IPS-20b (cell line): Measurements from ENCODE around the gene SLC9A9.
"Not testable (repeated sequence)": the region's sequence is repeated elsewhere in the genome, so short reads cannot be mapped to it uniquely, and the experiment has no call there.

Experiments
- H3K27ac ChIP-seq: one replicate; pipeline ENCODE4 v1.5.1; 2013; ENCODE audit warnings: low read length
- H3K27me3 ChIP-seq: 2 replicates; pipeline ENCODE4 v1.6.1; 2013; ENCODE audit warnings: mild to moderate bottlenecking, low read length, inconsistent platforms; ENCODE audit not compliant: insufficient read depth
- H3K36me3 ChIP-seq: 2 replicates; pipeline ENCODE4 v1.6.1; 2013; ENCODE audit warnings: low read depth, mild to moderate bottlenecking, inconsistent platforms, low read length, moderate library complexity; ENCODE audit not compliant: insufficient read depth
- H3K4me1 ChIP-seq: 2 replicates; pipeline ENCODE4 v1.6.1; 2013; ENCODE audit warnings: mild to moderate bottlenecking, control low read depth, inconsistent platforms, low read length, moderate library complexity; ENCODE audit not compliant: insufficient read depth
- H3K4me3 ChIP-seq: 2 replicates; pipeline ENCODE4 v1.5.1; 2013; ENCODE audit warnings: mild to moderate bottlenecking, low read length, inconsistent platforms
- H3K9ac ChIP-seq: 2 replicates; pipeline ENCODE4 v1.6.1; 2013; ENCODE audit warnings: low read depth, mild to moderate bottlenecking, inconsistent platforms, low read length, moderate library complexity
- H3K9me3 ChIP-seq: 2 replicates; pipeline ENCODE4 v1.6.1; 2013; ENCODE audit warnings: mild to moderate bottlenecking, low read depth, low read length, inconsistent platforms; ENCODE audit not compliant: insufficient read depth

The SLC9A9 gene

DNA sequence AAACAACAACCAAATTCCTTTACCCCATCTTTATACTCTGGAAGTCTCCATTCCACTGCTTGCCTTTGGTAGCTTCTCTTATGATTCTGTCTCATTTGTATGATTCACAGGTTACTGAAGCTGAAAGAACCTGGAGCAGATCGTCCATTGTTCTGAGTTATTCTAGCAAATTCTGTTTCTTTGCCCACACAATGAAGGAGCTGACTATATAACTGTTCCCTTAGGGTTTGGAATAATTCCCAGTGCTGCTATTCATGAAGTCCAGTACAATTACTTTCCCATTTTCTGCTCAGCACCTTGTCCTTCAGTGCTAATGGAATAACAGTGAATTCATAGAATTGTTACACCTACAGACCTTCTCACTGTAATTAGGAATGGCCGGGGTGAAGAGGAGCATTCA is 560.9 kb downstream of the SLC9A9 start:
- Histone ChIP-seq H3K36me3 (no peaks in the 10 kb centered on the region), H3K27ac (no peak overlapping the region), H3K9ac (no peak overlapping the region), H3K4me3 (no peak overlapping the region), H3K27me3 (no peaks in the 10 kb centered on the region), H3K4me1 (no peaks in the 10 kb centered on the region), H3K9me3 (no peaks in the 10 kb centered on the region)

DNA sequence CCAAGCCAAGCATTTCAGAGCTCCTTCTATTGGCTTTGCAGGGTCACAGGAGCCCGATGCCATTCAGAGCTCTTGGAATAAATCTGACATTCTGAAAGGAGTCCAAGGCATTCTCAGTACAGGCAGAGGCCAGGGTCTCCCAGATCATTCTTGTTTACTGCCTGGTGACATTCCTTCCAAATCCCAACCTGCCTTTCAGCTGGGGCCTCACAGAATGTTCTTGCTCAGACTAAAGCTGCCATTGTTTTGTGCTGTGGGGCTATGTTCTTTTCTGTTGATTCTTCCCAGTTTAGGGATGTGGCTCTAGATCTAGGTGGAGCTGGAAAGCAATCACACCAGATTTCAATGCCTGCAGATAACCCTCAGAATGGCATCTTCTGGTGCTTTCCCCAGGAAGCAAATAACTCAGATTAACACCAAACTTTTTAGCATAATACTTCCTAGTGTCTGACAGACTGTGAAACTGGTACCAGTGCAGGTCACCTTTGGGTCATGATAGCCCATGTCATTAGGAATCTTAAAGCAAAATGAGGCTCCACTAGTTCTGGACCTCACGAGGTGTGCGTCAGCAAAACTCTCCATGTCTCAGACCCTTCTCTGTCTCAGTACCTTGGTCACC is 561.8 kb downstream of the SLC9A9 start:
- Histone ChIP-seq H3K4me3 (no peak overlapping the region), H3K9me3 (no peaks in the 10 kb centered on the region)

DNA sequence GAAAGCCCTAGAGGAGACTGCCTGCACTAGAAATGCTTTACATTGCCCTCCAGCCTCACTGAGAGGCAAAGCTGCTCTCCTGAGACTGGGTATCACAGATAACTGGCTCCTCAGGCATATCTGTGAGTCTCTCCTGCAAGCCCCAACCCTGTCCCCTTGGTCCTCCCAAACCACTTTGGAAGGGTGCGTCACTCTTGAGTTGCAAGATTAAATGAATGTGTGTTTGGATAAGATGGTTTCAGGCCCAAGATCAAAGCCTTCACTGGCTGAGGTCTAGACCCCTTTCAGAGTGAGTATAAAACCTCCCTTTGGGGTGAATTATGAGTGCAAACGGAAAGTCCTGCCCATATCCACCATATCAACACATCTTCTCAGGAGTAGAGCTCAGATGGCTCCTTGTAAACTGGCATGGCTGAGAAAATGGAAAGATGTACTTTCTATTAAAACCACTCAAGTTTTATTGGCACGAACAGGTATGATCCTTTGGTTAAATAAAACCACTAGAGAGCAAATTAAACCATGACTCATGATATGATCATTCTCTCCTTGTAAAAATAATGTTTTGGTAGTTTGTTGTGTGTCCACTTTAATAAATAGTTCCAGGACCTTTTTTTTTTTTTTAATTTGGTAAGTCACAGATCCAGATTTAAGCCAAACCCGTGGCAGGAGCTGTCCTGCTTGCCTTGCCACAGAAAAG is 564.7 kb downstream of the SLC9A9 start:
- Histone ChIP-seq H3K4me1 (no peaks in the 10 kb centered on the region), H3K27ac (no peak overlapping the region)

More for the DNA sequence above, 561.8 kb downstream of the SLC9A9 start:
- Histone ChIP-seq H3K36me3 (no peaks in the 10 kb centered on the region), H3K27me3 (no peaks in the 10 kb centered on the region), H3K27ac (no peak overlapping the region), H3K9ac (no peak overlapping the region), H3K4me1 (no peaks in the 10 kb centered on the region)

DNA sequence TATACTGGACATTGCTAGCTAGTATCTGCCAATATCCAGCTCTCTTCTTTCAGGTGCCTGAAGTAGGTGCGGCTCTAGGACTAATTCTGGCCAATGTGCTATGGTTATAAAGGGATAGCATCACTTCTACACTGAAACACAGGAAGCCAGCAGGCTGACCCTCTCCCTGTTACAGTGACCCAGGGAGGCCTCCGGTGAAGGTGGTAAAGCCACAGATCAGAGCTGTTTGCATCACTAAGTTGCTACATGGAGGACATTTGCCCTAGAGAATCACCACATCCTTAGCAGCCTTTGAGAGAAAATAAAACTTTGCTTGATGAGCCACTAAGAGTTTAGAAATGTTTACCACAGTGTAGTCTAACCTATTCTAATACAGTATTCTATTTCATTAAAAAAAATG is 567.3 kb downstream of the SLC9A9 start:
- Histone ChIP-seq H3K9ac (no peak overlapping the region), H3K4me1 (no peaks in the 10 kb centered on the region), H3K9me3 (no peaks in the 10 kb centered on the region), H3K4me3 (no peak overlapping the region), H3K36me3 (no peaks in the 10 kb centered on the region), H3K27me3 (no peaks in the 10 kb centered on the region), H3K27ac (no peak overlapping the region)

More for the DNA sequence above, 564.7 kb downstream of the SLC9A9 start:
- no peaks in the 10 kb centered on the region for H3K36me3 ChIP-seq
- H3K9me3 ChIP-seq, result no peaks in the 10 kb centered on the region
- no peak overlapping the region for H3K4me3 ChIP-seq
- H3K9ac ChIP-seq, result no peak overlapping the region
- H3K27me3 ChIP-seq, result no peaks in the 10 kb centered on the region

DNA sequence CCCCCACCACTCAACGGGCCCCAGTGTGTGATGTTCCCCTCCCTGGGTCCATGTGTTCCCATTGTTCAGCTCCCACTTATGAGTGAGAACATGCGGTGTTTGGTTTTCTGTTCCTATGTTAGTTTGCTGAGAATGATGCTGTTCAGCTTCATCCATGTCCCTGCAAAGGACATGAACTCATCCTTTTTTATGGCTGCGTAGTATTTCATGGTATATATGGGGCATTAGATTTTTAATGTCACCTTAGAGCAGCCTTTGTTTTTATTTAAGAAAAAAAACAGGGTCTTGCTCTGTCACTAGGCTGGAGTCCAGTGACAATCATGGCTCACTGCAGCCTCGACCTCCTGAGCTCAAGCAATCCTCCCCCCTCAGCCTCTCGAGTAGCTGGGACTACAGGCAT is 568.7 kb downstream of the SLC9A9 start:
- H3K9ac ChIP-seq, H3K27ac ChIP-seq, H3K4me3 ChIP-seq, H3K27me3 ChIP-seq, H3K4me1 ChIP-seq, H3K36me3 ChIP-seq, H3K9me3 ChIP-seq: not testable (repeated sequence)

DNA sequence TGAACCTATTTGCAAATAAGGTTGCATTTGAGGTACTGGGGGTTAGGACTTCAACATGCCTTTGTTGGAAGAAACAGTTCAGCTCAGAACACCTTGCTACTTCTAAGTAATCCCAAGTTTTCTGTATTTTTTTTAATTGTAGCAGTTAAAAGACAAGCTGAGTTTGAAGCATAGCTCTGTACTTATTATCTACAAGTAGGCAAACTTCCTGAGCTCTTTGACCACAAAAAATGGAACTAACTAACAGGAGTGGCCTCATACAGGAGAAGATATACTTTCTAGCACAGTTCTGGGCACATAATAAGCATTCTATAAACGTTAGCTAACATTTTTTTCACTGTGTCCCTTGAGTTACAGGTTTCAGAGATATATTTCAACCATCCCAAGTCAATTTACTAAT is 569.5 kb downstream of the SLC9A9 start:
- H3K4me1 ChIP-seq, result no peaks in the 10 kb centered on the region
- H3K27me3 ChIP-seq, result no peaks in the 10 kb centered on the region
- H3K36me3 ChIP-seq, result no peaks in the 10 kb centered on the region
- no peaks in the 10 kb centered on the region for H3K9me3 ChIP-seq
- no peak overlapping the region for H3K27ac ChIP-seq
- H3K9ac ChIP-seq, result no peak overlapping the region
- H3K4me3 ChIP-seq, result no peak overlapping the region

DNA sequence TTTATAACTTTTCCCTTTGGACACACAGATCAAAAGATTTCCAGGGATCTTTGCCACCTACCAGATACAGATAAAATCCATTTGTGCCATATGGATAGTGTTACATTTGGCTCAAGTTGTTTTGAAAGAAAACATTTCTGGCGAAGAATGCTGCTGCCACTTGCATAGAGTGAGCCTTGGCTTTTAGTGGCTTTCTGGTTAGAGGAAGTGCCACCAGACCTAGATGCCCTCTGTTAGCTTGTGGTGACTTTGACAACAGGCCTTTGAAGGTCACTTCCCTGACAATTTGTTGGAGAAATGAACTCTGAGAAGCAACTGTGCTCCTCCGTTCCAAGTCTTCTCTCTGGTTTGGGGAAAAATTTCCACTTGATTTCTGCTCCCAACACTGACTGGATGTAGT is 570.7 kb downstream of the SLC9A9 start:
- H3K9me3 ChIP-seq, result no peaks in the 10 kb centered on the region
- no peak overlapping the region for H3K4me3 ChIP-seq
- no peak overlapping the region for H3K9ac ChIP-seq
- H3K27ac ChIP-seq, result no peak overlapping the region
- no peaks in the 10 kb centered on the region for H3K27me3 ChIP-seq
- H3K36me3 ChIP-seq, result no peaks in the 10 kb centered on the region
- H3K4me1 ChIP-seq, result no peaks in the 10 kb centered on the region

DNA sequence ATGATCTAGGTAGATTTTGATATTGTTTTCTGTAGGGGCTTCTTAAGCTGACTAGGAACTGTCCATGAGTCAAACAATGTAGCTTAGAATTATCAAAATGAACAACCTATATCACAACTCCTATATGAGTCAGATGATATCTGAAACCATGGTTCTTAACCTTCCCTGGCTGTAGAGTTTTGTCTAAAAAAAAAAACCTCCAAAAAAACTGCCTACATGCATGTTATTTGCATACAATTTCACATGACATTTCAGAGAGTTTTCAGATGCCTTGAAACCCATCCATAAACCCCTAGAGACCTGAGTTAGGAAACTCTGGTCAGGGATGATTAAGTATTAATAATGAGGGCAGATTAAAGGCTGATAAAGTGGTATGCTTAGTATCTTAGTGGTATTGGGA is 571.7 kb downstream of the SLC9A9 start:
- H3K9ac ChIP-seq, result no peak overlapping the region
- H3K4me3 ChIP-seq, result no peak overlapping the region
- H3K4me1 ChIP-seq, result no peaks in the 10 kb centered on the region
- no peaks in the 10 kb centered on the region for H3K27me3 ChIP-seq
- H3K36me3 ChIP-seq, result no peaks in the 10 kb centered on the region
- no peaks in the 10 kb centered on the region for H3K9me3 ChIP-seq
- no peak overlapping the region for H3K27ac ChIP-seq

DNA sequence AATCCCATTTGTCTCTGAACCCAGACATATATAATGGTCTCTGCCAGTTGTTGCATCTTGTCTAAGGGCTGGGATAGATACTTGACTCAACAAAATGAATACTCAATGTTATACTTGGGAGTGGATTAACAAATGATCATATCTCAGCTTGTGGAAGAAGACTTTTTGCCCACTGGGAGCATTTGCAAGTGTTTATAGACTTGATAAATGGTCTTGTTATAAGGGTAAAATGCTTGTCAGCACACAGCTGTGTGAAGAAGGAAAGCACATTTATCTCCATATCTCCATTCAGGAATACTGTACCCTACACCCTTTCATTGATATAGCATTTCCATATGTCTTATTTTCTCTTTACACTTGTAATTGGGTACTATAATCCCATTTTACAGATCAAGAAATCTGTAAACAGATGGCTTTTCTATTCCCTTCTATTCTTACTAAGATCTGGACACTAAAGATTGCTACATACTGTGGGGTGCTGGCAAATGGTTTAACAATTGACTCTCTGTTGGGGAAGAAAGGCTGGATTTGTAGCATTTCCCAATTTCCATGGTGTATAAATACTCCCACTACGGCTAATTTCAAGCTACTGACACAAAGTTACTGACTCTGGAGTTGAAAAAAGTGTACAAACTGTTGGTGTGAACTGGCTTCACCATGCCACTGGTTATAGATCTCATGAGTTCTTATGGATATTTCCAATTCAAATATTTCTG is 574.1 kb downstream of the SLC9A9 start:
- Histone ChIP-seq H3K9me3 (no peaks in the 10 kb centered on the region), H3K4me1 (no peaks in the 10 kb centered on the region), H3K4me3 (no peak overlapping the region), H3K27ac (no peak overlapping the region), H3K27me3 (no peaks in the 10 kb centered on the region), H3K36me3 (no peaks in the 10 kb centered on the region), H3K9ac (no peak overlapping the region)

DNA sequence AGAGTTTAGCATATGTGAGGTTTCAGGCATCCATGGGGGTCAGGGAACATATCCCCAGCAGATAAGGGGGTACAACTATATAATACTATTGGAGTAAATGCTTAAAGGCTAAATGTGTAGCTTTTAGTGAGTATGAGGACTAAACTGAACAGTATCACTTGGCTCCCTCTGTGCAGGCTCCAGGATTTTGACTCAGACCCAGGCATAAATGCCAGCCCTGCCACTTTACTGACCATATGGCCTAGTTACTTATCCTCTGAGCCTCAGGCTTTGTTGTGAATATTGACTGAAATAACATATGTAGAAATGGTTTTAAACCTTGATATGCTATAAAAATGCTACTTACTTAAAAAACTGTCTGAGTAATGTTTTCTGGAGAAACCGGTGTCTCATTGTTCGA is 577.1 kb downstream of the SLC9A9 start:
- no peaks in the 10 kb centered on the region for H3K36me3 ChIP-seq
- no peaks in the 10 kb centered on the region for H3K4me1 ChIP-seq
- no peak overlapping the region for H3K27ac ChIP-seq
- no peaks in the 10 kb centered on the region for H3K27me3 ChIP-seq
- H3K9ac ChIP-seq, result no peak overlapping the region
- H3K9me3 ChIP-seq, result no peaks in the 10 kb centered on the region
- no peak overlapping the region for H3K4me3 ChIP-seq

DNA sequence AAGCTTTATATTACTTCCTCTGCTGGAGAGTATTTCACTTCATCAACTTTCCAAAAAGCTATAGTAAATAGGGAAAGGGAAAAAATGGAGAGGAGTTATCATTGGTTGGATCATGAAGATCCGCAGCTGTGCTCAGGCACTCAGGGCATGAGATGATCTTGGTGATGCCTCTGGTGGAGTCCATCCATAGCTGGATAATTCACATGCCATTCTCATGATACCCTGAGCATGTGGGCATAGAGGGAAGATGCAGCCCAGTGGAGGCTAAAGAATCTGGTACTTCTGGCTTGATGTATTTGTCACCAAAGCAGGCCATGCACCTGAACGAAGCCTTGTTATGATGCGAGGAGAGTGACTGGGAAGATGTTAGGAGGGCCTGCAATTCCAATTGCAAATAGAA is 578.5 kb downstream of the SLC9A9 start:
- H3K27ac ChIP-seq, result no peak overlapping the region
- H3K4me1 ChIP-seq, result no peaks in the 10 kb centered on the region
- no peak overlapping the region for H3K9ac ChIP-seq
- no peaks in the 10 kb centered on the region for H3K9me3 ChIP-seq
- H3K27me3 ChIP-seq, result no peaks in the 10 kb centered on the region
- no peak overlapping the region for H3K4me3 ChIP-seq
- H3K36me3 ChIP-seq, result no peaks in the 10 kb centered on the region

DNA sequence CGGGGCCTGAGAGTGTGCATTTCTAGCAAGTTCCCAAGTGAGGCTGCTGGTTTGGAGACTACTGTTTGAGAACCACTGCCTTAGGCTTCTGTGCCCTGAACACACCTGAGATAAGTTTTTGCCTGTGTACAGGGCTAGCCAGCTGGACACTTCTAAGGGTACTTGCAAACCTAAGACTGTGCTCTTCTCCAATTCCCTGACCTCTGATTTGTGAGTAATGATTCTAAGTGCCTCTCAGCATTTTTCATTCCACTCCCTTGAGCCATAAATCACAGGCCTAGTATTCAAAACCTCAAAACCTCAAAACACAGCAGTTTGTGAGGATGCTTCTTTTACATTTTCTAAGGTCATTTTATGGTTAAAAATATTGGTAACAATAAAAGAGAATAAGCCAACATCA is 580.3 kb downstream of the SLC9A9 start:
- H3K9ac ChIP-seq, result no peak overlapping the region
- no peaks in the 10 kb centered on the region for H3K9me3 ChIP-seq
- H3K36me3 ChIP-seq, result no peaks in the 10 kb centered on the region
- no peaks in the 10 kb centered on the region for H3K4me1 ChIP-seq
- no peak overlapping the region for H3K4me3 ChIP-seq
- no peak overlapping the region for H3K27ac ChIP-seq
- H3K27me3 ChIP-seq, result no peaks in the 10 kb centered on the region
